GM19467 (cell line): Measurements from ENCODE around the gene TTC14.

ENCODE experiments used
- ATAC-seq: cut with Tn5 transposase; IDR thresholded peaks from one replicate; pipeline ENCODE4 v1.9.1; 2021; ENCODE audit warnings: mild to moderate bottlenecking, moderate library complexity; ENCODE audit not compliant: unreplicated experiment

Gene TTC14

DNA sequence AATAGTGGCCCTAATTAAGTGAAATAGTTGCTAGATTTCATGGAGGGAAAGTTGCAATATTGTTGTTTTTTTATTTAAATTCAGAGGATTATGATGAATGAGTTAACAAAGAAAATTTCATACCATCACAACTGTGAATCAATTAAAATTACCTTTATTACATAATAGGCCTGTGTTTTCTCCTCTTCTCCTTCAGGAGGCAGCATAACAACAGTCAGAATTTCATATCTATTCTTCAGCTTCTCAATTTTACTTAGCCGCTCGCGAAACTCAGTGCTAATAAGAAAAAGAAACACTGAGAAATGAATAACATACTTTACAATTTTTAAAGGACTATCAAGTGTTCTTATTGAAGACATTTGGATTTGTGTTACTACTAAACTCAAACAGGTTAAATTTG lies 29.4 kb downstream of the TTC14 start:
- ATAC-seq, result no peak

- ATAC-seq, result no peak
Observed at GRCh38 chr3:180633722-180634121, 31.8 kb downstream of the TTC14 start.

DNA sequence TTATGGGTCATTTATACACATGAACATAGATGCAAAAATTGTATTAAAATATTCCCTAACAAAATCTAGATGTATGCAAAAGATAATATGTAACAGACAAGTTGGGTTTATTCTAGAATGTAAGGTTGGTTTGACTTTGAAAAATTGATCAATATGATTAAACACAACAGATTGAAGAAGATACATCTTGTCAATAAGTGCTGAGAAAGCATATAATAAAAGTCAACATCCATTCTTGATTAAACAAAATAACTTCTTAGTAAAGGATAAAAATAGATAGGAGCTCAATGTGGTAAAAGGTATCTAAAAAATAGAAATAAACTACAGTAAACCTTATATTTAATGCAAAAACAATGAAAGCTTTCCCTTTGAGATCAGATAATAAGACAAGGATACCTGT lies 39.0 kb downstream of the TTC14 start:
- ATAC-seq, result no peak

- peak; percentile 67 for ATAC-seq
Observed at GRCh38 chr3:180646187-180646790, 44.3 kb downstream of the TTC14 start.

GRCh38 chr3:180656406-180656805 lies 54.4 kb downstream of the TTC14 start:
- no peak for ATAC-seq

GRCh38 chr3:180657094-180657493 lies 55.1 kb downstream of the TTC14 start:
- no peak for ATAC-seq
